ENCODE data around the gene RFTN1.

RFTN1 gene

GRCh38 chr3:16303037-16303575 is 210.4 kb downstream of the RFTN1 start:
- no peak for DNase-seq (ENCODE audit: low spot score)

GRCh38 chr3:16302082-16302631 is 211.3 kb downstream of the RFTN1 start:
- no peak for DNase-seq (ENCODE audit: low spot score)

GRCh38 chr3:16301507-16301906 is 212.0 kb downstream of the RFTN1 start:
- DNase-seq (ENCODE audit: low spot score), result no peak

GRCh38 chr3:16300881-16301359 is 212.6 kb downstream of the RFTN1 start:
- DNase-seq (ENCODE audit: low spot score), result peak; percentile 77

GRCh38 chr3:16300307-16300706 is 213.2 kb downstream of the RFTN1 start:
- peak; percentile 69 for DNase-seq (ENCODE audit: low spot score)

GRCh38 chr3:16299746-16300145 is 213.8 kb downstream of the RFTN1 start:
- no peak for DNase-seq (ENCODE audit: low spot score)

GRCh38 chr3:16298891-16299290 is 214.6 kb downstream of the RFTN1 start:
- no peak for DNase-seq (ENCODE audit: low spot score)

- no peak for DNase-seq (ENCODE audit: low spot score)
These were observed 215.3 kb downstream of the RFTN1 start for GRCh38 chr3:16297997-16298885.

- DNase-seq (ENCODE audit: low spot score), result no peak
These were observed 218.1 kb downstream of the RFTN1 start for GRCh38 chr3:16295298-16295890.

GRCh38 chr3:16294844-16295243 is 218.7 kb downstream of the RFTN1 start:
- DNase-seq (ENCODE audit: low spot score), result peak; percentile 71

- peak; percentile 83 for DNase-seq (ENCODE audit: low spot score)
These were observed 222.7 kb downstream of the RFTN1 start for GRCh38 chr3:16290827-16291196.

GRCh38 chr3:16290007-16290826 is 223.3 kb downstream of the RFTN1 start:
- DNase-seq (ENCODE audit: low spot score), result peak; percentile 77

GRCh38 chr3:16289144-16289889 is 224.2 kb downstream of the RFTN1 start:
- DNase-seq (ENCODE audit: low spot score), result peak; percentile 40

- DNase-seq (ENCODE audit: low spot score), result peak; percentile 32
These were observed 224.8 kb downstream of the RFTN1 start for GRCh38 chr3:16288664-16289063.

- no peak for DNase-seq (ENCODE audit: low spot score)
These were observed 226.6 kb downstream of the RFTN1 start for GRCh38 chr3:16286751-16287543.

GRCh38 chr3:16286161-16286560 is 227.3 kb downstream of the RFTN1 start:
- DNase-seq (ENCODE audit: low spot score), result peak; percentile 87

GRCh38 chr3:16284633-16285032 is 228.9 kb downstream of the RFTN1 start:
- DNase-seq (ENCODE audit: low spot score), result no peak

- no peak for DNase-seq (ENCODE audit: low spot score)
These were observed 232.8 kb downstream of the RFTN1 start for GRCh38 chr3:16280671-16281070.

GRCh38 chr3:16279010-16279801 is 234.3 kb downstream of the RFTN1 start:
- DNase-seq (ENCODE audit: low spot score), result no peak

GRCh38 chr3:16277471-16277870 is 236.0 kb downstream of the RFTN1 start:
- DNase-seq (ENCODE audit: low spot score), result no peak
